ENCODE measurements around the gene TRPM7.

TRPM7 gene

DNA sequence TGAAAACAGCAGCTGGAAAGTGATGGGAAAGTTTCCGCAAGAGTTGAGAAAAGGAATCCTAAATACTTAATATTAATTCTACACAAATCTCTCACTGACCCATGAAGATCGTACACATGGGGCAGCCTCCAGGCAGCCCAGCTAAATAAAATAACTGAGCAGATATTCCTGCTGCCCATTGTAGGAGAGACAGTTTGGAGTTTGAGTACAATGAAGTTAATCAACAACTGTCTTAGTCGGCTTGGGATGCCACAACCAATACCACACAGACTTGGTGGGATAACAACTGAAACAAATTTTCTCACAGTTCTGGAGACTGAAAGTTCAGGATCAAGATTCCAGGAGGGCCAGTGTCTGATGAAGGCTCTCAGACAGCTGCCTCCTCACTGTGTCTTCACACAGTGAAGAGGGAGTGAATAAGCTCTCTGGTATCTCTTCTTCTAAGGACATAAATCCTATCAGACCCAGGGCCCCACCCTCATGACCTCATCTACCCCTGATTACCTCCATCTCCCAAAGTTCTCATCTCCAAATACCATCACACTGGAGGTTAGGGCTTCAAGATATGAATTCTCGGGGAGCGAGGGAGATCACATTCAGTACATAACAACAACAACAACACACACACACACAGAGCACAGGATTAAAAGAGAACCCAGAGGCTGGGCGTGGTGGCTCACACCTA lies 9.7 kb downstream of the TRPM7 start:
- no peak for TF ChIP-seq EGR1 (IDR thresholded peaks at IDR 0.05)
- no peak for TF ChIP-seq CREB1 (IDR thresholded peaks at IDR 0.05; ENCODE audit: low read depth)
- TF ChIP-seq YY1 (IDR thresholded peaks at IDR 0.05; ENCODE audit: low read depth), result no peak

DNA sequence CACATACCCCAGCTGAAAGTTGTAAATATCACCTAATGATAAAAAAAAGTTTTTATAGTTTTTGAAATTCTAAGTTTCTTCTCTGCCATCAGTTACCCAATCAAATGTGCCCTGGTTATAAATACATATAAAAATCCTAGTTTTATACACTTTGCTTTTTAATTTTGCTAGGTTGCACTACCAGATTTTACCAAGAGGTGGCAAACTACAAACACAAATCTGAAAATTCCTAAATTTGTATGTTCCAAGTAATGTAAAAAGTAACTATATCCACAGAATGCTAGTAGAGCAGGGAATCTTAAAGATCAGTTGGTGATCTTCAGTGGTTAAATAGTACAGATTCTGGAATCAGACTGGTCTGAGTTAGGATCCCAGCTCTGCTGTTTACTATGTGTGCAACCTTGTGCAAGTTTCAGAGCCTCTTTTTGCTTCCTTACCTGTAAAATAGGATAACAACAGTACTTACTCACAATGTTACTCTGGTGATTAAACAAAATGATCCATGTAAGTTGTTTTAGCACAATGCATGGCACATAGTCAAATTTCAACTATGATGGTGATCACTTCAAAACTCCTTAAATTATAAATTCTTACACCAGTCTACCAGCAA lies 11.0 kb downstream of the TRPM7 start:
- peak; percentile 67 for TF ChIP-seq RAD21 (IDR thresholded peaks at IDR 0.05; ENCODE audit: low read depth)
- TF ChIP-seq CEBPB (IDR thresholded peaks at IDR 0.05), result no peak

DNA sequence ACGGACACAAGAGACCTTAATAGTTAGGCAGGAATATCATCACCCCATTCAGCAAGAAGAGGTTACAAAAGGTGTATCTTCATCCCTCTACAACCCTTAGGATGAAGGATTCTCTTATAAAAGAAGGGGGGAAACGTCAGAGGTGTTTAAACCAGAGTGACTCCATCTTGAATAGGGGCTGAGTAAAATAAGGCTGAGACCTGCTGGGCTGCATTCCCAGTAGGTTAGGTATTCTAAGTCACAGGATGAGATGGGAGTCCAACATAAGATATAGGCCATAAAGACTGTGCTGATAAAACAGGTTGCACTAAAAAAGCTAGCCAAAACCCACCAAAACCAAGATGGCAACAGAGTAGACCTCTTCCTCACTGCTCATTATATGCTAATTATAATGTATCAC lies 16.5 kb downstream of the TRPM7 start:
- TF ChIP-seq, protein P1, sequence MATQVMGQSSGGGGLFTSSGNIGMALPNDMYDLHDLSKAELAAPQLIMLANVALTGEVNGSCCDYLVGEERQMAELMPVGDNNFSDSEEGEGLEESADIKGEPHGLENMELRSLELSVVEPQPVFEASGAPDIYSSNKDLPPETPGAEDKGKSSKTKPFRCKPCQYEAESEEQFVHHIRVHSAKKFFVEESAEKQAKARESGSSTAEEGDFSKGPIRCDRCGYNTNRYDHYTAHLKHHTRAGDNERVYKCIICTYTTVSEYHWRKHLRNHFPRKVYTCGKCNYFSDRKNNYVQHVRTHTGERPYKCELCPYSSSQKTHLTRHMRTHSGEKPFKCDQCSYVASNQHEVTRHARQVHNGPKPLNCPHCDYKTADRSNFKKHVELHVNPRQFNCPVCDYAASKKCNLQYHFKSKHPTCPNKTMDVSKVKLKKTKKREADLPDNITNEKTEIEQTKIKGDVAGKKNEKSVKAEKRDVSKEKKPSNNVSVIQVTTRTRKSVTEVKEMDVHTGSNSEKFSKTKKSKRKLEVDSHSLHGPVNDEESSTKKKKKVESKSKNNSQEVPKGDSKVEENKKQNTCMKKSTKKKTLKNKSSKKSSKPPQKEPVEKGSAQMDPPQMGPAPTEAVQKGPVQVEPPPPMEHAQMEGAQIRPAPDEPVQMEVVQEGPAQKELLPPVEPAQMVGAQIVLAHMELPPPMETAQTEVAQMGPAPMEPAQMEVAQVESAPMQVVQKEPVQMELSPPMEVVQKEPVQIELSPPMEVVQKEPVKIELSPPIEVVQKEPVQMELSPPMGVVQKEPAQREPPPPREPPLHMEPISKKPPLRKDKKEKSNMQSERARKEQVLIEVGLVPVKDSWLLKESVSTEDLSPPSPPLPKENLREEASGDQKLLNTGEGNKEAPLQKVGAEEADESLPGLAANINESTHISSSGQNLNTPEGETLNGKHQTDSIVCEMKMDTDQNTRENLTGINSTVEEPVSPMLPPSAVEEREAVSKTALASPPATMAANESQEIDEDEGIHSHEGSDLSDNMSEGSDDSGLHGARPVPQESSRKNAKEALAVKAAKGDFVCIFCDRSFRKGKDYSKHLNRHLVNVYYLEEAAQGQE (IDR thresholded peaks at IDR 0.05; ENCODE audit: low read depth), result no peak
- TF ChIP-seq FOXM1 (IDR thresholded peaks at IDR 0.05; ENCODE audit: borderline replicate concordance, low read depth), result no peak
- TF ChIP-seq CEBPB (IDR thresholded peaks at IDR 0.05), result no peak
- no peak for TF ChIP-seq NFIC (IDR thresholded peaks at IDR 0.05)
- no peak for TF ChIP-seq EP300 (IDR thresholded peaks at IDR 0.05; ENCODE audit: borderline replicate concordance)
- TF ChIP-seq TCF12 (IDR thresholded peaks at IDR 0.05; ENCODE audit: low read depth), result no peak
- no peak for TF ChIP-seq CREB1 (IDR thresholded peaks at IDR 0.05; ENCODE audit: low read depth)
- TF ChIP-seq EGR1 (IDR thresholded peaks at IDR 0.05), result no peak
- TF ChIP-seq TEAD4 (IDR thresholded peaks at IDR 0.05), result no peak
- no peak for TF ChIP-seq RAD21 (IDR thresholded peaks at IDR 0.05; ENCODE audit: low read depth)
- TF ChIP-seq ZBTB7A (IDR thresholded peaks at IDR 0.05; ENCODE audit: low read depth), result no peak
- TF ChIP-seq YY1 (IDR thresholded peaks at IDR 0.05; ENCODE audit: low read depth), result no peak
- TF ChIP-seq TAF1 (IDR thresholded peaks at IDR 0.05; ENCODE audit: low read depth), result no peak

DNA sequence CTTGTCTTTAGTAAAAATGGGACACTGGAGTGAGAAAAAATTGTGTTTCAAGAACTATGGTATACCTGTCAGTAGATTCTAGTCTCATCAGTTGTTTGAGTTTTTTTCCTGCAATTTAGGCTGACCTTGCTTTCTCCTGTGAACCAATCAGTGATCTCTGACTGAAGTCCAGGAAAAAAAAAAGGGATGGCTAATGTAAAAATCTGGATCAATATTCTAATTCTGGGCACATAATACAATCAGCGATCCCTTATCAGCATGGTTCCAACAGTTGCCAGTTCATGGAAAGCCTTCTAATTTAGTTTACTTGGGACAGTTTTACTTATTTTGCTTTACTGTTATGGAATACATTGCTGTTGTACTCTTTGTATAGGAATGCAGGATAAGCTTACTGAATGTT lies 17.0 kb downstream of the TRPM7 start:
- TF ChIP-seq CREB1 (IDR thresholded peaks at IDR 0.05; ENCODE audit: low read depth) (no peak), CEBPB (IDR thresholded peaks at IDR 0.05) (no peak), NFIC (IDR thresholded peaks at IDR 0.05) (no peak), EGR1 (IDR thresholded peaks at IDR 0.05) (no peak), TAF1 (IDR thresholded peaks at IDR 0.05; ENCODE audit: low read depth) (no peak), TEAD4 (IDR thresholded peaks at IDR 0.05) (no peak), YY1 (IDR thresholded peaks at IDR 0.05; ENCODE audit: low read depth) (no peak), TCF12 (IDR thresholded peaks at IDR 0.05; ENCODE audit: low read depth) (no peak), EP300 (IDR thresholded peaks at IDR 0.05; ENCODE audit: borderline replicate concordance) (no peak), ZBTB7A (IDR thresholded peaks at IDR 0.05; ENCODE audit: low read depth) (no peak), RAD21 (IDR thresholded peaks at IDR 0.05; ENCODE audit: low read depth) (no peak)
- TF ChIP-seq, protein P2, sequence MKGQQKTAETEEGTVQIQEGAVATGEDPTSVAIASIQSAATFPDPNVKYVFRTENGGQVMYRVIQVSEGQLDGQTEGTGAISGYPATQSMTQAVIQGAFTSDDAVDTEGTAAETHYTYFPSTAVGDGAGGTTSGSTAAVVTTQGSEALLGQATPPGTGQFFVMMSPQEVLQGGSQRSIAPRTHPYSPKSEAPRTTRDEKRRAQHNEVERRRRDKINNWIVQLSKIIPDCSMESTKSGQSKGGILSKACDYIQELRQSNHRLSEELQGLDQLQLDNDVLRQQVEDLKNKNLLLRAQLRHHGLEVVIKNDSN (IDR thresholded peaks at IDR 0.05), result no peak
- TF ChIP-seq, protein P1 (IDR thresholded peaks at IDR 0.05; ENCODE audit: low read depth), result no peak
- TF ChIP-seq, protein P3, sequence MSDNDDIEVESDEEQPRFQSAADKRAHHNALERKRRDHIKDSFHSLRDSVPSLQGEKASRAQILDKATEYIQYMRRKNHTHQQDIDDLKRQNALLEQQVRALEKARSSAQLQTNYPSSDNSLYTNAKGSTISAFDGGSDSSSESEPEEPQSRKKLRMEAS (IDR thresholded peaks at IDR 0.05), result no peak

DNA sequence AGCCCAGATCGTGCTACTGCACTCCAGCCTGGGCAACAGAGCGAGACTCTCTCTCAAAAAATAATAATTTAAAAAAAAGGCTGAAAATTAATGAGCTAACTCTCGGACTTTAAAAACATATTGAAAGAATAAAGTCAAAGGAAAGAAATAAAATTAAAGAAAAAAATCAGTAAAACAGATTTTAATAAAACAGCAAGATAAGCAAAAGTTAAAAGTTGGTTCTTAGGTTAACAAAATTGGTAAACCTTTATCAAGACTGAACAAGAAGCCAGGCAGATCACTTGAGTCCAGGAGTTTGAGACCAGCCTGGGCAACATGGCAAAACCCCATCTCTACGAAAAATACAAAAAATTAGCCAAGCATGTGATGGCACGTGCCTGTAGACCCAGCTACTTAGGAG lies 20.7 kb downstream of the TRPM7 start:
- TF ChIP-seq RAD21 (IDR thresholded peaks at IDR 0.05; ENCODE audit: low read depth), result no peak
- TF ChIP-seq YY1 (IDR thresholded peaks at IDR 0.05; ENCODE audit: low read depth), result no peak
- TF ChIP-seq EGR1 (IDR thresholded peaks at IDR 0.05), result no peak
- TF ChIP-seq, protein P1 (IDR thresholded peaks at IDR 0.05; ENCODE audit: low read depth), result no peak
- TF ChIP-seq TEAD4 (IDR thresholded peaks at IDR 0.05), result no peak
- no peak for TF ChIP-seq CREB1 (IDR thresholded peaks at IDR 0.05; ENCODE audit: low read depth)
- no peak for TF ChIP-seq TAF1 (IDR thresholded peaks at IDR 0.05; ENCODE audit: low read depth)
- no peak for TF ChIP-seq NFIC (IDR thresholded peaks at IDR 0.05)
- TF ChIP-seq TCF12 (IDR thresholded peaks at IDR 0.05; ENCODE audit: low read depth), result no peak
- no peak for TF ChIP-seq ZBTB7A (IDR thresholded peaks at IDR 0.05; ENCODE audit: low read depth)
- TF ChIP-seq EP300 (IDR thresholded peaks at IDR 0.05; ENCODE audit: borderline replicate concordance), result no peak
- TF ChIP-seq FOXM1 (IDR thresholded peaks at IDR 0.05; ENCODE audit: borderline replicate concordance, low read depth), result no peak
